DMS114 treated with DMSO at 0.1 percent for 48 hours (cell line): ENCODE results near the gene CEP43.

Experiments
- DNase-seq: peaks from one replicate; lab custom pipeline; 2025; ENCODE audit not compliant: unreplicated experiment; lab: John Stamatoyannopoulos, UW

Gene CEP43

GRCh38 chr6:166999145-166999883 lies at the start of gene CEP43:
CEP43 (plus strand) TSS chr6:166999397; CDS start chr6:166999413, 16 bp downstream.
- peak; percentile 55 for DNase-seq

- DNase-seq, result no peak
Measured at GRCh38 chr6:166949528-166950442, 49.4 kb upstream of the CEP43 start.

- DNase-seq, result no peak
Measured at GRCh38 chr6:166950443-166950821, 48.8 kb upstream of the CEP43 start.

- peak; percentile 7 for DNase-seq
Measured at GRCh38 chr6:166950892-166951669, 48.1 kb upstream of the CEP43 start.

- no peak for DNase-seq
Measured at GRCh38 chr6:166951670-166952060, 47.5 kb upstream of the CEP43 start.

GRCh38 chr6:166952121-166952520 lies 47.1 kb upstream of the CEP43 start:
- DNase-seq, result no peak

GRCh38 chr6:166952567-166953486 lies 46.4 kb upstream of the CEP43 start:
- DNase-seq, result no peak

- no peak for DNase-seq
Measured at GRCh38 chr6:166954118-166954713, 45.0 kb upstream of the CEP43 start.

GRCh38 chr6:166955121-166955864 lies 43.9 kb upstream of the CEP43 start:
- no peak for DNase-seq

- DNase-seq, result no peak
Measured at GRCh38 chr6:166955865-166956443, 43.2 kb upstream of the CEP43 start.

- peak; percentile 51 for DNase-seq
Measured at GRCh38 chr6:166956444-166957086, 42.6 kb upstream of the CEP43 start, which contains the start of gene RNASET2. RNASET2 (minus strand) TSS chr6:166956550; CDS start chr6:166956182, 368 bp downstream.

GRCh38 chr6:166957087-166957804 lies 42.0 kb upstream of the CEP43 start:
- no peak for DNase-seq

GRCh38 chr6:166957805-166958076 lies 41.5 kb upstream of the CEP43 start:
- DNase-seq, result no peak

GRCh38 chr6:166958926-166959861 lies 40.0 kb upstream of the CEP43 start:
- DNase-seq, result no peak

- no peak for DNase-seq
Measured at GRCh38 chr6:166959911-166960608, 39.1 kb upstream of the CEP43 start.

- no peak for DNase-seq
Measured at GRCh38 chr6:166960609-166960978, 38.6 kb upstream of the CEP43 start.
